ACC112 (cell line): ENCODE measurements around the gene RXFP3.

ENCODE experiments used
- H2AFZ ChIP-seq: fragments of 200-600 bp; sonication (generic); one replicate; pipeline ENCODE4 v1.6.0; 2017; ENCODE audit warnings: antibody characterized with exemption, low read length; ENCODE audit not compliant: unreplicated experiment
- H3K27ac ChIP-seq: fragments of 200-600 bp; sonication (generic); 2 replicates; pipeline ENCODE4 v1.5.1; 2014; ENCODE audit warnings: low read depth, mild to moderate bottlenecking, antibody characterized with exemption, low read length, moderate library complexity
- H3K27me3 ChIP-seq: fragments of 200-600 bp; sonication (generic); 2 replicates; pipeline ENCODE4 v1.6.1; 2014; ENCODE audit warnings: mild to moderate bottlenecking, antibody characterized with exemption, low read length, moderate library complexity, mixed read lengths; ENCODE audit not compliant: insufficient read depth
- H3K36me3 ChIP-seq: fragments of 200-600 bp; sonication (generic); 2 replicates; pipeline ENCODE4 v1.6.1; 2016; ENCODE audit warnings: mild to moderate bottlenecking, antibody characterized with exemption, low read length, moderate library complexity, mixed read lengths; ENCODE audit not compliant: insufficient read depth
- H3K4me1 ChIP-seq: fragments of 200-600 bp; sonication (generic); one replicate; pipeline ENCODE4 v1.6.1; 2016; ENCODE audit warnings: low read length, mixed read lengths; ENCODE audit not compliant: insufficient read depth, unreplicated experiment, control insufficient read depth
- H3K4me3 ChIP-seq: fragments of 200-600 bp; sonication (generic); 2 replicates; pipeline ENCODE4 v1.5.1; 2014; ENCODE audit warnings: mild to moderate bottlenecking, low read depth, low read length
- H3K79me2 ChIP-seq: fragments of 200-600 bp; sonication (generic); one replicate; pipeline ENCODE4 v1.6.0; 2016; ENCODE audit warnings: low read length; ENCODE audit not compliant: control insufficient read depth, unreplicated experiment, insufficient read depth

RXFP3 gene

GRCh38 chr5:33957577-33958150, 21.5 kb downstream of the RXFP3 start:
- Histone ChIP-seq H3K4me1 (no peaks in the 10 kb centered on the region), H3K27ac (no peak overlapping the region), H3K79me2 (no peaks in the 10 kb centered on the region), H3K36me3 (no peaks in the 10 kb centered on the region), H2AFZ (no peak overlapping the region), H3K4me3 (no peak overlapping the region), H3K27me3 (peaks cover 9% of the 10 kb centered on the region; the same call in 1 of the 2 replicates)

- no peaks in the 10 kb centered on the region for H3K79me2 ChIP-seq
- H3K36me3 ChIP-seq: no peaks in the 10 kb centered on the region
- no peaks in the 10 kb centered on the region for H3K4me1 ChIP-seq
- H3K4me3 ChIP-seq: no peak overlapping the region
- no peak overlapping the region for H2AFZ ChIP-seq
- H3K27me3 ChIP-seq: peaks cover 9% of the 10 kb centered on the region; the same call in 1 of the 2 replicates
- H3K27ac ChIP-seq: no peak overlapping the region
Measured at GRCh38 chr5:33958176-33958575, 22.0 kb downstream of the RXFP3 start.

- Histone ChIP-seq H3K36me3 (no peaks in the 10 kb centered on the region), H3K27ac (no peak overlapping the region), H3K4me1 (no peaks in the 10 kb centered on the region), H2AFZ (no peak overlapping the region), H3K4me3 (no peak overlapping the region), H3K79me2 (no peaks in the 10 kb centered on the region), H3K27me3 (peaks cover 3% of the 10 kb centered on the region; the same call in 1 of the 2 replicates)
Measured at GRCh38 chr5:33964132-33964700, 28.0 kb downstream of the RXFP3 start.

GRCh38 chr5:33966805-33967204, 30.6 kb downstream of the RXFP3 start:
- Histone ChIP-seq H3K79me2 (no peaks in the 10 kb centered on the region), H3K36me3 (no peaks in the 10 kb centered on the region), H2AFZ (no peak overlapping the region), H3K27me3 (no peaks in the 10 kb centered on the region; the same call in 1 of the 2 replicates), H3K4me3 (no peak overlapping the region), H3K4me1 (no peaks in the 10 kb centered on the region), H3K27ac (no peak overlapping the region)

GRCh38 chr5:33968211-33969005, 32.2 kb downstream of the RXFP3 start:
- no peak overlapping the region for H3K4me3 ChIP-seq
- no peak overlapping the region for H2AFZ ChIP-seq
- no peaks in the 10 kb centered on the region for H3K79me2 ChIP-seq
- no peaks in the 10 kb centered on the region for H3K27me3 ChIP-seq
- no peaks in the 10 kb centered on the region for H3K4me1 ChIP-seq
- H3K27ac ChIP-seq: no peak overlapping the region
- H3K36me3 ChIP-seq: no peaks in the 10 kb centered on the region

- no peaks in the 10 kb centered on the region for H3K27me3 ChIP-seq
- H2AFZ ChIP-seq: no peak overlapping the region
- no peaks in the 10 kb centered on the region for H3K36me3 ChIP-seq
- no peak overlapping the region for H3K27ac ChIP-seq
- no peaks in the 10 kb centered on the region for H3K79me2 ChIP-seq
- H3K4me3 ChIP-seq: no peak overlapping the region
- no peaks in the 10 kb centered on the region for H3K4me1 ChIP-seq
Measured at GRCh38 chr5:33969572-33970452, 33.6 kb downstream of the RXFP3 start.

- H3K36me3 ChIP-seq: no peaks in the 10 kb centered on the region
- H3K4me3 ChIP-seq: no peak overlapping the region
- no peak overlapping the region for H2AFZ ChIP-seq
- H3K79me2 ChIP-seq: no peaks in the 10 kb centered on the region
- no peak overlapping the region for H3K27ac ChIP-seq
- H3K4me1 ChIP-seq: no peaks in the 10 kb centered on the region
- H3K27me3 ChIP-seq: no peaks in the 10 kb centered on the region
Measured at GRCh38 chr5:33973271-33973670, 37.1 kb downstream of the RXFP3 start.

- no peaks in the 10 kb centered on the region for H3K27me3 ChIP-seq
- no peaks in the 10 kb centered on the region for H3K36me3 ChIP-seq
- H2AFZ ChIP-seq: no peak overlapping the region
- H3K4me3 ChIP-seq: no peak overlapping the region
- H3K79me2 ChIP-seq: no peaks in the 10 kb centered on the region
- no peaks in the 10 kb centered on the region for H3K4me1 ChIP-seq
- no peak overlapping the region for H3K27ac ChIP-seq
Measured at GRCh38 chr5:33975852-33976251, 39.7 kb downstream of the RXFP3 start.

- H3K4me1 ChIP-seq: no peaks in the 10 kb centered on the region
- H3K36me3 ChIP-seq: no peaks in the 10 kb centered on the region
- no peaks in the 10 kb centered on the region for H3K79me2 ChIP-seq
- H2AFZ ChIP-seq: no peak overlapping the region
- no peak overlapping the region for H3K27ac ChIP-seq
- no peak overlapping the region for H3K4me3 ChIP-seq
- no peaks in the 10 kb centered on the region for H3K27me3 ChIP-seq
Measured at GRCh38 chr5:33976307-33976706, 40.1 kb downstream of the RXFP3 start.

GRCh38 chr5:33978306-33978705, 42.1 kb downstream of the RXFP3 start:
- no peaks in the 10 kb centered on the region for H3K4me1 ChIP-seq
- no peaks in the 10 kb centered on the region for H3K36me3 ChIP-seq
- no peaks in the 10 kb centered on the region for H3K27me3 ChIP-seq
- no peaks in the 10 kb centered on the region for H3K79me2 ChIP-seq
- H3K4me3 ChIP-seq: no peak overlapping the region
- H3K27ac ChIP-seq: no peak overlapping the region
- H2AFZ ChIP-seq: no peak overlapping the region
